ENCODE measurements around the gene RNF121. TPM values are rescaled to one million over a fixed set of nuclear protein-coding genes. Genes with fewer than 3 reads are reported as not detected.
A peak's percentile ranks its signal among the peaks of the same experiment; 100 is the strongest.

RNF121 gene
- total and polyA plus RNA-seq, 2 donors (not counting 1 experiment from before 2014, with no cell fraction given) = 29.6 to 48.6 TPM

DNA sequence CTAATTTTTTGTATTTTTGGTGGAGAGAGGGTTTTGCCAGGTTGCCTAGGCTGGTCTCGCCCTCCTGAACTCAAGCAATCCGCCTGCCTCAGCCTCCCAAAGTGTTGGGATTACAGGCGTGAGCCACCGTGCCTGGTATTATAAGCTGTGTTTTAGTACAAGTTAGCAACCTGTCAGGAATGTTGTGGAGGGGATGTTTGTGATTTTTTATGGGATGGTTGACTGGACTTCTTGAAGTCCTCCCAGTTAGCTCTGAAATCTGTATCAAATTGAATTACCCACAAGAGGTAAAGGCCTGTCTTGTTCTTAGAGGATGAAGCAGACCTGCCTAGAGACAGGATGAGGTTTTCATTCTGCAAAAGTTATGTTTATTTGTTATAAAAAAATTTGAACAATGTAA lies 35.8 kb downstream of the RNF121 start:
- no peak overlapping the region for H3K27ac ChIP-seq (ENCODE audit: insufficient read depth, low read length)
- H3K4me1 ChIP-seq (ENCODE audit: control insufficient read depth, extremely low read depth, insufficient read depth, low read length) = no peaks in the 10 kb centered on the region
- H2AFZ ChIP-seq (ENCODE audit: low read length) = no peak overlapping the region
- no peak overlapping the region for H3K4me2 ChIP-seq (ENCODE audit: extremely low read depth, insufficient read depth, low read length)
- H4K20me1 ChIP-seq (ENCODE audit: control insufficient read depth, extremely low read depth, insufficient read depth, low read length) = no peaks in the 10 kb centered on the region
- H3K27me3 ChIP-seq (ENCODE audit: control insufficient read depth, insufficient read depth, low read length) = no peaks in the 10 kb centered on the region
- no peaks in the 10 kb centered on the region for H3K36me3 ChIP-seq (ENCODE audit: control insufficient read depth, insufficient read depth, low read length)
- DNase-seq (ENCODE audit: low read depth in 2 of 2) = peak in 1 of 2 donors; percentile 37
- no peak overlapping the region for H3K9ac ChIP-seq (ENCODE audit: insufficient read depth, low read length)
- H3K4me3 ChIP-seq (replicated peaks in 1 of 4; ENCODE audit: control extremely low read depth in 1 of 4, insufficient read depth in 1 of 4, low read depth in 3 of 4, low read length in 4 of 4) = no peak overlapping the region
- no peaks in the 10 kb centered on the region for H3K79me2 ChIP-seq (ENCODE audit: control insufficient read depth, insufficient read depth, low read length)
- TF ChIP-seq EZH2 (IDR thresholded peaks at IDR 0.05; ENCODE audit: low read length, missing control alignments) = no peak
- TF ChIP-seq, protein P1, sequence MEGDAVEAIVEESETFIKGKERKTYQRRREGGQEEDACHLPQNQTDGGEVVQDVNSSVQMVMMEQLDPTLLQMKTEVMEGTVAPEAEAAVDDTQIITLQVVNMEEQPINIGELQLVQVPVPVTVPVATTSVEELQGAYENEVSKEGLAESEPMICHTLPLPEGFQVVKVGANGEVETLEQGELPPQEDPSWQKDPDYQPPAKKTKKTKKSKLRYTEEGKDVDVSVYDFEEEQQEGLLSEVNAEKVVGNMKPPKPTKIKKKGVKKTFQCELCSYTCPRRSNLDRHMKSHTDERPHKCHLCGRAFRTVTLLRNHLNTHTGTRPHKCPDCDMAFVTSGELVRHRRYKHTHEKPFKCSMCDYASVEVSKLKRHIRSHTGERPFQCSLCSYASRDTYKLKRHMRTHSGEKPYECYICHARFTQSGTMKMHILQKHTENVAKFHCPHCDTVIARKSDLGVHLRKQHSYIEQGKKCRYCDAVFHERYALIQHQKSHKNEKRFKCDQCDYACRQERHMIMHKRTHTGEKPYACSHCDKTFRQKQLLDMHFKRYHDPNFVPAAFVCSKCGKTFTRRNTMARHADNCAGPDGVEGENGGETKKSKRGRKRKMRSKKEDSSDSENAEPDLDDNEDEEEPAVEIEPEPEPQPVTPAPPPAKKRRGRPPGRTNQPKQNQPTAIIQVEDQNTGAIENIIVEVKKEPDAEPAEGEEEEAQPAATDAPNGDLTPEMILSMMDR (conservative IDR thresholded peaks at IDR 0.05 in 1 of 2, IDR thresholded peaks at IDR 0.05 in 1 of 2; ENCODE audit: low read depth in 1 of 2, low read length in 2 of 2) = no peak
- no peaks in the 10 kb centered on the region for H3K9me3 ChIP-seq (ENCODE audit: control insufficient read depth, insufficient read depth, low read depth, low read length)

GRCh38 chr11:71971680-71972079 lies 42.8 kb downstream of the RNF121 start:
- Histone ChIP-seq H3K79me2 (ENCODE audit: control insufficient read depth, insufficient read depth, low read length) (no peaks in the 10 kb centered on the region), H2AFZ (ENCODE audit: low read length) (no peak overlapping the region), H3K4me2 (ENCODE audit: extremely low read depth, insufficient read depth, low read length) (no peak overlapping the region), H3K9ac (ENCODE audit: insufficient read depth, low read length) (no peak overlapping the region), H3K9me3 (ENCODE audit: control insufficient read depth, insufficient read depth, low read depth, low read length) (no peaks in the 10 kb centered on the region), H3K27me3 (ENCODE audit: control insufficient read depth, insufficient read depth, low read length) (no peaks in the 10 kb centered on the region), H3K36me3 (ENCODE audit: control insufficient read depth, insufficient read depth, low read length) (no peaks in the 10 kb centered on the region), H4K20me1 (ENCODE audit: control insufficient read depth, extremely low read depth, insufficient read depth, low read length) (no peaks in the 10 kb centered on the region), H3K27ac (ENCODE audit: insufficient read depth, low read length) (no peak overlapping the region), H3K4me3 (replicated peaks in 1 of 4; ENCODE audit: control extremely low read depth in 1 of 4, insufficient read depth in 1 of 4, low read depth in 3 of 4, low read length in 4 of 4) (no peak overlapping the region), H3K4me1 (ENCODE audit: control insufficient read depth, extremely low read depth, insufficient read depth, low read length) (no peaks in the 10 kb centered on the region)
- no peak for DNase-seq (ENCODE audit: low read depth in 2 of 2)
- TF ChIP-seq EZH2 (IDR thresholded peaks at IDR 0.05; ENCODE audit: low read length, missing control alignments) = no peak
- TF ChIP-seq, protein P1 (conservative IDR thresholded peaks at IDR 0.05 in 1 of 2, IDR thresholded peaks at IDR 0.05 in 1 of 2; ENCODE audit: low read depth in 1 of 2, low read length in 2 of 2) = no peak

DNA sequence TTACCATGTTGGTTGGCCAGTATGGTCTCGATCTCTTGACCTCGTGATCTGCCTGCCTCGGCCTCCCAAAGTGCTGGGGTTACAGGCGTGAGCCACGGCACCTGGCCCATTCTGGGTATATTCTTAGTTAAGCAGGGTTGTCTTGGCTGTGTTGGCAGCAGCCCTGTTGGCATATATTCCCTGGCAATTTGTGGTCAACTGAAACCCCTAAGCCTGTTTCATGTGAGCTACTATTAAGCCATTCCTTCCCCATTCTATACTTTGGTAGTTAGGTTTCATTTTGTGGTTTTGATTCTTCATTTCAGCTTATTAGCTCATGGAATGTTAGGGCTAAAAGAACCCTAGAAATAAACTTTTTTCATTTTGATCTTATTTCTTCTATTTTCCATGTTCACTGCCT lies 47.7 kb downstream of the RNF121 start:
- Histone ChIP-seq H3K36me3 (ENCODE audit: control insufficient read depth, insufficient read depth, low read length) (no peaks in the 10 kb centered on the region), H3K9ac (ENCODE audit: insufficient read depth, low read length) (no peak overlapping the region), H3K4me2 (ENCODE audit: extremely low read depth, insufficient read depth, low read length) (no peak overlapping the region), H3K4me1 (ENCODE audit: control insufficient read depth, extremely low read depth, insufficient read depth, low read length) (no peaks in the 10 kb centered on the region), H4K20me1 (ENCODE audit: control insufficient read depth, extremely low read depth, insufficient read depth, low read length) (no peaks in the 10 kb centered on the region), H3K27me3 (ENCODE audit: control insufficient read depth, insufficient read depth, low read length) (no peaks in the 10 kb centered on the region), H3K27ac (ENCODE audit: insufficient read depth, low read length) (no peak overlapping the region), H2AFZ (ENCODE audit: low read length) (no peak overlapping the region), H3K4me3 (replicated peaks in 1 of 4; ENCODE audit: control extremely low read depth in 1 of 4, insufficient read depth in 1 of 4, low read depth in 3 of 4, low read length in 4 of 4) (no peak overlapping the region), H3K9me3 (ENCODE audit: control insufficient read depth, insufficient read depth, low read depth, low read length) (no peaks in the 10 kb centered on the region), H3K79me2 (ENCODE audit: control insufficient read depth, insufficient read depth, low read length) (no peaks in the 10 kb centered on the region)
- no peak for DNase-seq (ENCODE audit: low read depth in 2 of 2)
- TF ChIP-seq, protein P1 (conservative IDR thresholded peaks at IDR 0.05 in 1 of 2, IDR thresholded peaks at IDR 0.05 in 1 of 2; ENCODE audit: low read depth in 1 of 2, low read length in 2 of 2) = no peak
- no peak for TF ChIP-seq EZH2 (IDR thresholded peaks at IDR 0.05; ENCODE audit: low read length, missing control alignments)

Data from fibroblast of lung (primary cell).